Activated naive CD4-positive, alpha-beta T cell treated with anti-CD3 and anti-CD28 coated beads, Interleukin-2, amount 50 U/mL, for 24 hours (primary cell): ENCODE measurements around the gene FSD1.

Source experiments
- H3K27ac Mint-ChIP-seq: one replicate; pipeline ENCODE4 v1.8.0; 2021; ENCODE audit warnings: mild to moderate bottlenecking, mixed read lengths
- H3K27me3 Mint-ChIP-seq: one replicate; pipeline ENCODE4 v1.8.0; 2021; ENCODE audit warnings: mixed read lengths
- H3K36me3 Mint-ChIP-seq: one replicate; pipeline ENCODE4 v1.8.0; 2021; ENCODE audit warnings: mixed read lengths
- H3K4me1 Mint-ChIP-seq: one replicate; pipeline ENCODE4 v1.8.0; 2021; ENCODE audit warnings: mixed read lengths
- H3K4me3 Mint-ChIP-seq: one replicate; pipeline ENCODE4 v1.8.0; 2021; ENCODE audit warnings: mild to moderate bottlenecking, mixed read lengths
- H3K9me3 Mint-ChIP-seq: one replicate; pipeline ENCODE4 v1.8.0; 2021; ENCODE audit warnings: mixed read lengths

FSD1 gene

GRCh38 chr19:4371247-4372164 is 67.1 kb downstream of the FSD1 start:
- Mint-ChIP-seq H3K4me3 (peak overlapping the region; percentile 19), H3K4me1 (peaks cover 47% of the 10 kb centered on the region), H3K27ac (peak overlapping the region; percentile 68), H3K9me3 (no peaks in the 10 kb centered on the region), H3K36me3 (no peaks in the 10 kb centered on the region), H3K27me3 (no peaks in the 10 kb centered on the region)

GRCh38 chr19:4372165-4373012 is 68.0 kb downstream of the FSD1 start:
- H3K36me3 Mint-ChIP-seq: no peaks in the 10 kb centered on the region
- H3K9me3 Mint-ChIP-seq: no peaks in the 10 kb centered on the region
- H3K27ac Mint-ChIP-seq: peak overlapping the region; percentile 68
- H3K4me3 Mint-ChIP-seq: no peak overlapping the region
- no peaks in the 10 kb centered on the region for H3K27me3 Mint-ChIP-seq
- peaks cover 53% of the 10 kb centered on the region for H3K4me1 Mint-ChIP-seq

- Mint-ChIP-seq H3K36me3 (no peaks in the 10 kb centered on the region), H3K27me3 (no peaks in the 10 kb centered on the region), H3K4me1 (peaks cover 53% of the 10 kb centered on the region), H3K27ac (no peak overlapping the region), H3K4me3 (no peak overlapping the region), H3K9me3 (no peaks in the 10 kb centered on the region)
These were observed 68.6 kb downstream of the FSD1 start for GRCh38 chr19:4373013-4373367.
